Superior temporal gyrus (tissue), 1 donor: ENCODE measurements around the gene KDELR1.

Source experiments
- DNase-seq: peaks from one replicate; pipeline ENCODE4 v3.0.0-alpha.2; 2016; ENCODE audit errors: extremely low spot score

Gene KDELR1

GRCh38 chr19:48371367-48371766 is 20.0 kb downstream of the KDELR1 start:
- no peak for DNase-seq

- DNase-seq: no peak
Measured at GRCh38 chr19:48370955-48371354, 20.4 kb downstream of the KDELR1 start.

GRCh38 chr19:48368936-48369335 is 22.4 kb downstream of the KDELR1 start:
- no peak for DNase-seq

- no peak for DNase-seq
Measured at GRCh38 chr19:48367855-48368254, 23.5 kb downstream of the KDELR1 start.

GRCh38 chr19:48365602-48366001 is 25.7 kb downstream of the KDELR1 start:
- DNase-seq: no peak

- no peak for DNase-seq
Measured at GRCh38 chr19:48364598-48365348, 26.6 kb downstream of the KDELR1 start.

GRCh38 chr19:48363810-48364597 is 27.3 kb downstream of the KDELR1 start, which contains the start of the genes SYNGR4 and TMEM143:
Gene SYNGR4 (plus strand): TSS chr19:48364367. CDS start chr19:48365843, 1,476 bp downstream.
Gene TMEM143 (minus strand): TSS chr19:48363940. CDS start chr19:48363920, 20 bp downstream.
- peak; percentile 100 for DNase-seq

GRCh38 chr19:48363500-48363809 is 27.9 kb downstream of the KDELR1 start:
- no peak for DNase-seq

GRCh38 chr19:48362716-48363499 is 28.4 kb downstream of the KDELR1 start:
- DNase-seq: peak; percentile 96

- no peak for DNase-seq
Measured at GRCh38 chr19:48361912-48362311, 29.4 kb downstream of the KDELR1 start.

- no peak for DNase-seq
Measured at GRCh38 chr19:48359123-48359522, 32.2 kb downstream of the KDELR1 start.

- DNase-seq: no peak
Measured at GRCh38 chr19:48355365-48355954, 35.9 kb downstream of the KDELR1 start.

GRCh38 chr19:48354332-48354992 is 36.9 kb downstream of the KDELR1 start:
- DNase-seq: no peak

- no peak for DNase-seq
Measured at GRCh38 chr19:48353677-48354076, 37.7 kb downstream of the KDELR1 start.

GRCh38 chr19:48351341-48351752 is 40.0 kb downstream of the KDELR1 start:
- peak; percentile 19 for DNase-seq

- DNase-seq: no peak
Measured at GRCh38 chr19:48350856-48351255, 40.5 kb downstream of the KDELR1 start.

- DNase-seq: no peak
Measured at GRCh38 chr19:48348737-48349136, 42.6 kb downstream of the KDELR1 start.

GRCh38 chr19:48348045-48348444 is 43.3 kb downstream of the KDELR1 start:
- DNase-seq: no peak

GRCh38 chr19:48346191-48346590 is 45.2 kb downstream of the KDELR1 start:
- no peak for DNase-seq

GRCh38 chr19:48344892-48345291 is 46.5 kb downstream of the KDELR1 start:
- no peak for DNase-seq

- DNase-seq: no peak
Measured at GRCh38 chr19:48342841-48343540, 48.4 kb downstream of the KDELR1 start.
